Stimulated activated CD4-positive, alpha-beta T cell treated with anti-CD3 and anti-CD28 coated beads, Interleukin-1b, Interleukin-23, amount 100 ng/mL, for 24 hours (primary cell): Measurements from ENCODE around the gene ZBED3.
"Not testable (repeated sequence)": the region's sequence is repeated elsewhere in the genome, so short reads cannot be mapped to it uniquely, and the experiment has no call there.

Source experiments
- DNase-seq, 4 experiments: peaks; one replicate each; pipeline ENCODE4 v3.0.0-alpha.2; 2020; ENCODE audit warnings: low read depth in 4 of 4, low spot score in 1 of 4

Gene ZBED3

GRCh38 chr5:77086689-77087483, at the start of gene ZBED3:
Gene ZBED3, minus strand, starts transcription at chr5:77087285. Its CDS starts 9,407 bp downstream, at chr5:77077878.
- peak in 2 of 4 experiments; percentile 28 to 32 for DNase-seq

- DNase-seq: no peak
Observed at GRCh38 chr5:77133061-77133758, 46.1 kb upstream of the ZBED3 start.

- DNase-seq: no peak
Observed at GRCh38 chr5:77131361-77131760, 44.3 kb upstream of the ZBED3 start.

GRCh38 chr5:77129391-77129990, 42.4 kb upstream of the ZBED3 start:
- DNase-seq: no peak

- DNase-seq: no peak
Observed at GRCh38 chr5:77128411-77129061, 41.5 kb upstream of the ZBED3 start.

- DNase-seq: no peak
Observed at GRCh38 chr5:77123057-77123456, 36.0 kb upstream of the ZBED3 start.

- no peak for DNase-seq
Observed at GRCh38 chr5:77120706-77121105, 33.6 kb upstream of the ZBED3 start.

GRCh38 chr5:77120086-77120485, 33.0 kb upstream of the ZBED3 start:
- no peak for DNase-seq

- DNase-seq: no peak
Observed at GRCh38 chr5:77117161-77117560, 30.1 kb upstream of the ZBED3 start.

- DNase-seq: not testable (repeated sequence)
Observed at GRCh38 chr5:77107035-77107434, 19.9 kb upstream of the ZBED3 start.

- no peak for DNase-seq
Observed at GRCh38 chr5:77104813-77105212, 17.7 kb upstream of the ZBED3 start.

- DNase-seq: no peak
Observed at GRCh38 chr5:77103457-77103856, 16.4 kb upstream of the ZBED3 start.

GRCh38 chr5:77102549-77102948, 15.5 kb upstream of the ZBED3 start:
- DNase-seq: no peak

- DNase-seq: no peak
Observed at GRCh38 chr5:77101298-77101697, 14.2 kb upstream of the ZBED3 start.

GRCh38 chr5:77095189-77095588, 8.1 kb upstream of the ZBED3 start:
- no peak for DNase-seq

- DNase-seq: no peak
Observed at GRCh38 chr5:77087484-77088261, 588 bp upstream of the ZBED3 start.

GRCh38 chr5:77086368-77086688, 757 bp downstream of the ZBED3 start:
- DNase-seq: no peak

GRCh38 chr5:77083088-77083487, 4.0 kb downstream of the ZBED3 start:
- no peak for DNase-seq

GRCh38 chr5:77082280-77082679, 4.8 kb downstream of the ZBED3 start:
- no peak for DNase-seq

GRCh38 chr5:77080905-77081304, 6.2 kb downstream of the ZBED3 start:
- DNase-seq: no peak

GRCh38 chr5:77080479-77080878, 6.6 kb downstream of the ZBED3 start:
- DNase-seq: not testable (repeated sequence)
